H9 (cell line): ENCODE data around the gene CGB5. TPM values are rescaled to one million over a fixed set of nuclear protein-coding genes. Genes with fewer than 3 reads are reported as not detected.
A peak's percentile ranks its signal among the peaks of the same experiment; 100 is the strongest.

Experiments
- DNase-seq: peaks from one replicate; pipeline ENCODE4 v3.0.0-alpha.2; 2017
- H2AFZ ChIP-seq: one replicate; pipeline ENCODE4 v1.6.1; 2013; ENCODE audit warnings: mild to moderate bottlenecking, low read length, control low read depth, moderate library complexity
- H2AK5ac ChIP-seq: 2 replicates; pipeline ENCODE4 v1.6.1; 2013; ENCODE audit warnings: low read length, control low read depth, mixed read lengths; ENCODE audit not compliant: insufficient read length
- H2BK120ac ChIP-seq: one replicate; pipeline ENCODE4 v1.6.1; 2013; ENCODE audit warnings: low read depth, mild to moderate bottlenecking, low read length, control low read depth, inconsistent platforms; ENCODE audit not compliant: poor library complexity, severe bottlenecking
- H2BK12ac ChIP-seq: 2 replicates; pipeline ENCODE4 v1.6.1; 2013; ENCODE audit warnings: low read length, control low read depth, mixed read lengths, low read depth; ENCODE audit not compliant: insufficient read length
- H2BK15ac ChIP-seq: 2 replicates; pipeline ENCODE4 v1.6.1; 2013; ENCODE audit warnings: low read depth, low read length, control low read depth
- H2BK20ac ChIP-seq: one replicate; pipeline ENCODE4 v1.6.1; 2013; ENCODE audit warnings: low read depth, mild to moderate bottlenecking, low read length, control low read depth, inconsistent platforms; ENCODE audit not compliant: poor library complexity, severe bottlenecking
- H2BK5ac ChIP-seq: 2 replicates; pipeline ENCODE4 v1.6.1; 2013; ENCODE audit warnings: low read length, control low read depth, mixed read lengths; ENCODE audit not compliant: insufficient read length
- H3K14ac ChIP-seq: 2 replicates; pipeline ENCODE4 v1.6.1; 2013; ENCODE audit warnings: low read length, control low read depth; ENCODE audit not compliant: insufficient read depth
- H3K18ac ChIP-seq: 2 replicates; pipeline ENCODE4 v1.6.1; 2013; ENCODE audit warnings: low read depth, mild to moderate bottlenecking, mixed read lengths, low read length, control low read depth; ENCODE audit not compliant: insufficient read length
- H3K23ac ChIP-seq: 2 replicates; pipeline ENCODE4 v1.6.1; 2013; ENCODE audit warnings: low read length, control low read depth, mixed read lengths, low read depth; ENCODE audit not compliant: insufficient read length
- H3K23me2 ChIP-seq: 2 replicates; pipeline ENCODE4 v1.6.1; 2013; ENCODE audit warnings: low read depth, mild to moderate bottlenecking, mixed read lengths, low read length, control low read depth; ENCODE audit not compliant: insufficient read length, poor library complexity, severe bottlenecking
- H3K27ac ChIP-seq: 2 replicates; pipeline ENCODE4 v1.5.1; 2013; ENCODE audit warnings: low read length, control low read depth, mixed read lengths, low read depth; ENCODE audit not compliant: insufficient read length
- H3K27me3 ChIP-seq: 2 replicates; pipeline ENCODE4 v1.6.1; 2013; ENCODE audit warnings: low read length, control low read depth, inconsistent platforms; ENCODE audit not compliant: insufficient read depth
- H3K4ac ChIP-seq: 2 replicates; pipeline ENCODE4 v1.6.1; 2013; ENCODE audit warnings: low read depth, mild to moderate bottlenecking, control low read depth, inconsistent platforms, low read length, moderate library complexity
- H3K4me1 ChIP-seq: 2 replicates; pipeline ENCODE4 v1.6.1; 2013; ENCODE audit warnings: low read length, control low read depth, inconsistent platforms; ENCODE audit not compliant: insufficient read depth
- H3K4me2 ChIP-seq: 2 replicates; pipeline ENCODE4 v1.6.1; 2013; ENCODE audit warnings: low read length, control low read depth, mixed read lengths; ENCODE audit not compliant: insufficient read length, insufficient read depth
- H3K56ac ChIP-seq: 2 replicates; pipeline ENCODE4 v1.6.1; 2013; ENCODE audit warnings: low read depth, mild to moderate bottlenecking, mixed read lengths, low read length, control low read depth; ENCODE audit not compliant: insufficient read length
- H3K79me1 ChIP-seq: 2 replicates; pipeline ENCODE4 v1.6.1; 2013; ENCODE audit warnings: low read depth, mild to moderate bottlenecking, moderate library complexity, low read length, control low read depth, inconsistent platforms; ENCODE audit not compliant: insufficient read depth, poor library complexity, severe bottlenecking
- H3K79me2 ChIP-seq: 2 replicates; pipeline ENCODE4 v1.6.1; 2013; ENCODE audit warnings: low read length, control low read depth, inconsistent platforms; ENCODE audit not compliant: insufficient read depth
- H3K9ac ChIP-seq: 2 replicates; pipeline ENCODE4 v1.6.1; 2013; ENCODE audit warnings: low read length, control low read depth, mixed read lengths; ENCODE audit not compliant: insufficient read length; ENCODE audit errors: extremely low read depth
- H3K9me3 ChIP-seq: one replicate; pipeline ENCODE4 v1.6.1; 2013; ENCODE audit warnings: low read depth, low read length, inconsistent platforms; ENCODE audit not compliant: control insufficient read depth
- H3T11ph ChIP-seq: one replicate; pipeline ENCODE4 v1.6.1; 2013; ENCODE audit warnings: mild to moderate bottlenecking, low read length, control low read depth, inconsistent platforms
- H4K20me1 ChIP-seq: one replicate; pipeline ENCODE4 v1.6.1; 2013; ENCODE audit not compliant: control insufficient read depth, insufficient read length, insufficient read depth
- H4K5ac ChIP-seq: 2 replicates; pipeline ENCODE4 v1.6.1; 2013; ENCODE audit warnings: low read depth, mild to moderate bottlenecking, mixed read lengths, low read length, control low read depth; ENCODE audit not compliant: insufficient read length
- H4K8ac ChIP-seq: replicated peaks from 2 replicates; pipeline ENCODE4 v1.6.1; 2013; ENCODE audit warnings: low read length, control low read depth, mixed read lengths, low read depth; ENCODE audit not compliant: insufficient read length
- H4K91ac ChIP-seq: 2 replicates; pipeline ENCODE4 v1.6.1; 2013; ENCODE audit warnings: low read depth, mild to moderate bottlenecking, moderate library complexity, mixed read lengths, low read length, control low read depth; ENCODE audit not compliant: insufficient read length
- H3K27ac Mint-ChIP-seq, 3 experiments: 2 replicates in 2 of 3; 3 replicates in 1 of 3; pipeline ENCODE4 v1.8.0; 2020 to 2021; ENCODE audit warnings: mixed read lengths in 3 of 3, mild to moderate bottlenecking in 1 of 3, moderate library complexity in 1 of 3
- H3K27me3 Mint-ChIP-seq: 2 replicates; pipeline ENCODE4 v1.8.0; 2021; ENCODE audit warnings: low read depth, mild to moderate bottlenecking, moderate library complexity, mixed read lengths
- H3K36me3 Mint-ChIP-seq, 3 experiments: 2 replicates in 2 of 3; 3 replicates in 1 of 3; pipeline ENCODE4 v1.8.0; 2020 to 2021; ENCODE audit warnings: low read depth in 3 of 3, mixed read lengths in 3 of 3; ENCODE audit not compliant: insufficient read depth in 1 of 3
- H3K4me1 Mint-ChIP-seq, 2 experiments: 2 replicates each; pipeline ENCODE4 v1.8.0; 2020; ENCODE audit warnings: mixed read lengths in 2 of 2
- H3K4me3 Mint-ChIP-seq, 2 experiments: 2 replicates in 1 of 2; 3 replicates in 1 of 2; pipeline ENCODE4 v1.8.0; 2020 to 2021; ENCODE audit warnings: mild to moderate bottlenecking in 2 of 2, mixed read lengths in 2 of 2, moderate library complexity in 1 of 2
- H3K9me3 Mint-ChIP-seq, 2 experiments: 2 replicates in 1 of 2; 3 replicates in 1 of 2; pipeline ENCODE4 v1.8.0; 2020; ENCODE audit warnings: mild to moderate bottlenecking in 2 of 2, mixed read lengths in 2 of 2, moderate library complexity in 1 of 2
- WGBS: extraction: QIAGEN DNeasy Blood & Tissue Kit; methylation state at CpG from one replicate; pipeline ENCODE4 v1.1.7; 2013; ENCODE audit warnings: missing lambda C conversion rate, low lambda C conversion rate, mixed read lengths; ENCODE audit not compliant: insufficient read length; ENCODE audit errors: extremely low coverage; 5-methylcytosine and 5-hydroxymethylcytosine counted together
- total RNA-seq: library from RNA; stranded (reverse); gene quantifications from 2 replicates; pipeline ENCODE4 v1.2.1, GENCODE V29; 2021
- TF ChIP-seq, protein P1 (sequence below): fragments of 200-600 bp; sonication (generic); conservative IDR thresholded peaks from 3 replicates; pipeline ENCODE4 v1.8.0; 2021; ENCODE audit warnings: antibody characterized with exemption, mild to moderate bottlenecking

The CGB5 gene
- total RNA-seq, 1 experiment from 2014 or later, result not detected

DNA sequence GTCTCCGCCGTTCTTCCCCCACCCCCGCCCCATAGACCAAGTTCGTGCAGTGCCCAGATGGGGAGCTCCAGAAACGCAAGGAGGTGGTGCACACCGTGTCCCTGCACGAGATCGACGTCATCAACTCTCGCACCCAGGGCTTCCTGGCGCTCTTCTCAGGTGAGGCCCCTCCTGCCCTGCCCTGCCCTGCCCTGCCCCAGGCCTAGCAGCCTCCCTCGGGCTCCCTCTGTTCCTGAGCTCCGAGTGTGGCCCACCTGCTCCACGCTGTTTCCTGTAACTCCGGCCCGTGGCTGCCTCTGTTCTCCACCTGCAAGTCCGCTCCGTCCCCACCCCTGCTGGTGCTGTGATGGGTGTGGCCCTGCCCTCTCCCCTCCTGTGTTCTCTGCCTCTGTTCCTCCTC, 33.2 kb upstream of the CGB5 start:
- no peak overlapping the region for H3K18ac ChIP-seq
- H3K36me3 Mint-ChIP-seq, result peaks cover 26 to 85% (median 82%) of the 10 kb centered on the region in 3 experiments; a peak in 6 of 7 replicates
- peak overlapping the region in 1 of 2 experiments; percentile 26; a peak in 1 of 5 replicates for H3K4me3 Mint-ChIP-seq
- H3K27me3 Mint-ChIP-seq, result no peaks in the 10 kb centered on the region
- no peak overlapping the region for H3K9ac ChIP-seq
- no peaks in the 10 kb centered on the region for H4K20me1 ChIP-seq
- H2BK12ac ChIP-seq, result no peak overlapping the region
- no peak overlapping the region for H2BK120ac ChIP-seq
- H2BK20ac ChIP-seq, result no peak overlapping the region
- H2BK5ac ChIP-seq, result no peak overlapping the region
- H3T11ph ChIP-seq, result no peak overlapping the region
- no peak overlapping the region for H3K56ac ChIP-seq
- H3K4ac ChIP-seq, result no peak overlapping the region
- no peak overlapping the region for H3K23ac ChIP-seq
- H2AFZ ChIP-seq, result no peak overlapping the region
- H3K27me3 ChIP-seq, result no peaks in the 10 kb centered on the region
- no peak overlapping the region for H4K91ac ChIP-seq
- H3K27ac ChIP-seq, result no peak overlapping the region
- no CpG with 5 or more reads among the region's 18 CpGs for WGBS
- peak overlapping the region in 1 of 3 experiments; percentile 30; a peak in 3 of 7 replicates for H3K27ac Mint-ChIP-seq
- no peaks in the 10 kb centered on the region for H3K79me1 ChIP-seq
- H3K4me2 ChIP-seq, result no peak overlapping the region
- H2BK15ac ChIP-seq, result no peak overlapping the region
- H3K9me3 ChIP-seq, result no peaks in the 10 kb centered on the region
- H3K9me3 Mint-ChIP-seq, result no peaks in the 10 kb centered on the region
- DNase-seq, result no peak
- H4K8ac ChIP-seq, result no peak overlapping the region
- no peak overlapping the region for H2AK5ac ChIP-seq
- no peaks in the 10 kb centered on the region for H3K4me1 ChIP-seq
- TF ChIP-seq, protein P1, sequence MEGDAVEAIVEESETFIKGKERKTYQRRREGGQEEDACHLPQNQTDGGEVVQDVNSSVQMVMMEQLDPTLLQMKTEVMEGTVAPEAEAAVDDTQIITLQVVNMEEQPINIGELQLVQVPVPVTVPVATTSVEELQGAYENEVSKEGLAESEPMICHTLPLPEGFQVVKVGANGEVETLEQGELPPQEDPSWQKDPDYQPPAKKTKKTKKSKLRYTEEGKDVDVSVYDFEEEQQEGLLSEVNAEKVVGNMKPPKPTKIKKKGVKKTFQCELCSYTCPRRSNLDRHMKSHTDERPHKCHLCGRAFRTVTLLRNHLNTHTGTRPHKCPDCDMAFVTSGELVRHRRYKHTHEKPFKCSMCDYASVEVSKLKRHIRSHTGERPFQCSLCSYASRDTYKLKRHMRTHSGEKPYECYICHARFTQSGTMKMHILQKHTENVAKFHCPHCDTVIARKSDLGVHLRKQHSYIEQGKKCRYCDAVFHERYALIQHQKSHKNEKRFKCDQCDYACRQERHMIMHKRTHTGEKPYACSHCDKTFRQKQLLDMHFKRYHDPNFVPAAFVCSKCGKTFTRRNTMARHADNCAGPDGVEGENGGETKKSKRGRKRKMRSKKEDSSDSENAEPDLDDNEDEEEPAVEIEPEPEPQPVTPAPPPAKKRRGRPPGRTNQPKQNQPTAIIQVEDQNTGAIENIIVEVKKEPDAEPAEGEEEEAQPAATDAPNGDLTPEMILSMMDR, result no peak
- no peaks in the 10 kb centered on the region for H3K79me2 ChIP-seq
- H3K14ac ChIP-seq, result no peak overlapping the region
- no peak overlapping the region for H4K5ac ChIP-seq
- H3K23me2 ChIP-seq, result no peaks in the 10 kb centered on the region
- H3K4me1 Mint-ChIP-seq, result no peaks in the 10 kb centered on the region
